H54 (cell line): ENCODE results near the gene RBP7.

Experiments
- DNase-seq: peaks from one replicate; pipeline ENCODE4 v3.0.0; 2011; ENCODE audit warnings: low spot score, mixed read lengths; ENCODE audit not compliant: insufficient read length
- FAIRE-seq: peaks from 3 replicates; lab custom pipeline; 2011; peaks lifted over from hg19 to GRCh38; lab: Jason Lieb, UNC
- POLR2A ChIP-seq: IDR thresholded peaks from 2 replicates; pipeline ENCODE4 v1.6.1; 2011; ENCODE audit warnings: low read depth, mild to moderate bottlenecking, low read length

The RBP7 gene

GRCh38 chr1:10064416-10065343 is 67.7 kb downstream of the RBP7 start:
- FAIRE-seq (no peak), DNase-seq (no peak)
- TF ChIP-seq POLR2A = no peak

- FAIRE-seq (no peak), DNase-seq (no peak)
- no peak for TF ChIP-seq POLR2A
Observed at GRCh38 chr1:10065344-10065685, 68.3 kb downstream of the RBP7 start.
